Calu3 (cell line): Measurements from ENCODE around the gene PCGF1. TPM values are rescaled to one million over a fixed set of nuclear protein-coding genes. Genes with fewer than 3 reads are reported as not detected.
"Not testable (repeated sequence)": the region's sequence is repeated elsewhere in the genome, so short reads cannot be mapped to it uniquely, and the experiment has no call there.

Source experiments
- BruUV-seq: library from RNA; stranded (reverse); fragments of 400-500 nt; replicated peaks from 2 replicates; lab custom pipeline; 2021; lab: Mats Ljungman, UMichigan
- CTCF ChIA-PET: fragments of 300-600 bp; sonication (Branson Sonifier 250); formaldehyde crosslinking; loops from one replicate; lab custom pipeline; 2022; ENCODE audit warnings: antibody characterized with exemption; lab: Charles Lee
- DNase-seq: peaks from one replicate; pipeline ENCODE4 v3.0.0; 2022
- H3K27ac Mint-ChIP-seq: one replicate; pipeline ENCODE4 v1.8.0; 2022; ENCODE audit warnings: mixed read lengths; ENCODE audit not compliant: unreplicated experiment
- H3K27me3 Mint-ChIP-seq: one replicate; pipeline ENCODE4 v1.8.0; 2022; ENCODE audit warnings: mixed read lengths; ENCODE audit not compliant: unreplicated experiment
- H3K36me3 Mint-ChIP-seq: one replicate; pipeline ENCODE4 v1.8.0; 2022; ENCODE audit warnings: mild to moderate bottlenecking, moderate library complexity, mixed read lengths; ENCODE audit not compliant: insufficient read depth, unreplicated experiment
- H3K4me1 Mint-ChIP-seq: one replicate; pipeline ENCODE4 v1.8.0; 2022; ENCODE audit warnings: mild to moderate bottlenecking, low read depth, mixed read lengths; ENCODE audit not compliant: unreplicated experiment
- H3K4me3 Mint-ChIP-seq: one replicate; pipeline ENCODE4 v1.8.0; 2022; ENCODE audit warnings: mild to moderate bottlenecking, low read depth, moderate library complexity, mixed read lengths; ENCODE audit not compliant: unreplicated experiment
- H3K9me3 Mint-ChIP-seq: one replicate; pipeline ENCODE4 v1.8.0; 2022; ENCODE audit warnings: low read depth, mixed read lengths; ENCODE audit not compliant: unreplicated experiment
- intact Hi-C: fragments of 100-400 bp; cut with micrococcal nuclease; formaldehyde crosslinking; loops from one replicate; pipeline ENCODE4 v1.10.0; 2022; ENCODE audit not compliant: unreplicated experiment
- total RNA-seq: library from RNA; stranded (reverse); gene quantifications from 2 replicates; pipeline ENCODE4 v1.2.3, GENCODE V29; 2022
- TF ChIP-seq, protein P1 (sequence below): fragments of 200-600 bp; IDR thresholded peaks from one replicate; pipeline ENCODE4 v1.8.0; 2022; ENCODE audit warnings: antibody characterized with exemption; ENCODE audit not compliant: unreplicated experiment

PCGF1 gene
- total RNA-seq, 1 experiment from 2014 or later = 25.9 TPM

DNA sequence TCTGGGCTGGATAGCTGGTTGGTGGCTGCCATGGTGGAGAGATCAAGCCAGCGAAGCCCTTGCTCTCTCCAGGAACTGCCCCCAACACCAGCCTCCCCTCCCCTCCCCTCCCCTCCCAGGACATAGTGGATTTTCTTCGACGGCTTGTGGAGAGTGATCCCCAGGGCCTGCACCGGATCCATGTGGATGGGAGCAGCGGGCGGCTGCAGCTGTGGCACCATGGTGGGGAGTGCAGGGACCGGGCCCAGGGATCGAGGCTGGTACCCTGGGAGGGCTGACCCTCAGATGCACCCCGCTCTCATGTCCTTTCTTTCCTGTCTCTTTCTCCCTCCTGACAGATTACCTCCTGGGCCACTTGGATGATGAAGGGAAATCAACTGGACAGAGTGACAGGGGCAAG, 17.6 kb downstream of the PCGF1 start:
- H3K9me3 Mint-ChIP-seq = no peaks in the 10 kb centered on the region
- no peak for DNase-seq
- BruUV-seq = no TSS peak
- peaks cover 26% of the 10 kb centered on the region for H3K4me1 Mint-ChIP-seq
- H3K4me3 Mint-ChIP-seq = no peak overlapping the region
- H3K36me3 Mint-ChIP-seq = peaks cover 27% of the 10 kb centered on the region
- TF ChIP-seq, protein P1, sequence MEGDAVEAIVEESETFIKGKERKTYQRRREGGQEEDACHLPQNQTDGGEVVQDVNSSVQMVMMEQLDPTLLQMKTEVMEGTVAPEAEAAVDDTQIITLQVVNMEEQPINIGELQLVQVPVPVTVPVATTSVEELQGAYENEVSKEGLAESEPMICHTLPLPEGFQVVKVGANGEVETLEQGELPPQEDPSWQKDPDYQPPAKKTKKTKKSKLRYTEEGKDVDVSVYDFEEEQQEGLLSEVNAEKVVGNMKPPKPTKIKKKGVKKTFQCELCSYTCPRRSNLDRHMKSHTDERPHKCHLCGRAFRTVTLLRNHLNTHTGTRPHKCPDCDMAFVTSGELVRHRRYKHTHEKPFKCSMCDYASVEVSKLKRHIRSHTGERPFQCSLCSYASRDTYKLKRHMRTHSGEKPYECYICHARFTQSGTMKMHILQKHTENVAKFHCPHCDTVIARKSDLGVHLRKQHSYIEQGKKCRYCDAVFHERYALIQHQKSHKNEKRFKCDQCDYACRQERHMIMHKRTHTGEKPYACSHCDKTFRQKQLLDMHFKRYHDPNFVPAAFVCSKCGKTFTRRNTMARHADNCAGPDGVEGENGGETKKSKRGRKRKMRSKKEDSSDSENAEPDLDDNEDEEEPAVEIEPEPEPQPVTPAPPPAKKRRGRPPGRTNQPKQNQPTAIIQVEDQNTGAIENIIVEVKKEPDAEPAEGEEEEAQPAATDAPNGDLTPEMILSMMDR = no peak
- CTCF ChIA-PET = no interaction called here
- no peak overlapping the region for H3K27ac Mint-ChIP-seq
- intact Hi-C loops = no loop called here
- H3K27me3 Mint-ChIP-seq = no peaks in the 10 kb centered on the region

DNA sequence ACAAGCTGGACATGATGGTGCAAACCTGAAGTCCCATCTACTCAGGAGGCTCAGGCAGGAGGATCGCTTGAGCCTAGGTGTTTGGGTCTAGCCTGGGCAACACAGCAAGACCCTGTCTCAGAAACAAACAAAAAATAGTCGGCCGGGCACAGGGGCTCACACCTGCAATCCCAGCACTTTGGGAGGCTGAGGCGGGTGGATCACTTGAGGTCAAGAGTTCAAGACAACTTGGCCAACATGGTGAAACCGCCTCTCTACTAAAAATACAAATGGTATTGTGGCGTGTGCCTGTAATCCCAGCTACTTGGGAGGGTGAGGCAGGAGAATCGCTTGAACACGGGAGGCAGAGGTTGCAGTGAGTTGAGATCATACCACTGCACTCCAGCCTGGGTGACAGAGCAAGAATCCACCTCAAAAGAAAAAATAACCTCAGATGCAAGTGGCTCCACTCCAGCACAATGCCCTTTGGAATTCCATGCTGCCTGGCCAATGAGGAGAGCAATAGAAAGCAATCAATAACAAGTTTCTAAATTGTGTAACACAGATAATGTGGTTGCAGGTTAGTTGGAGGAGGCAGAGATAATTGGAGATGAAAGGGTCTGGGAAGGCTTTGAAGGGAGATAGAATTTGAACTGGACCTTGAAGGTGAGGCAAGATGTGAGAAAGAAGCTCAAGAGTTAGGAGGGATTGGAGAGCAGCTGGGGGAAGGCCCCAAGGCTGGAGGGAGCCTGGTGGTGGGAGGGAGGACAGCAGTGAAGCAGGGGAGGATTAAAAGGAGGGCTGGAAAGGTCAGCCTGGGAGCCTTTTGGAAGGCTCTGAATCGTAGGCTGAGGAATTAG, 18.6 kb downstream of the PCGF1 start:
- no peak overlapping the region for H3K4me3 Mint-ChIP-seq
- BruUV-seq = no TSS peak
- CTCF ChIA-PET = interaction anchor here (0.8 kb wide), 1 partner anchor 18 kb away, joined by 3 read pairs; the partner anchor contains the start of gene PCGF1
- H3K27me3 Mint-ChIP-seq = no peaks in the 10 kb centered on the region
- no peak for DNase-seq
- peaks cover 29% of the 10 kb centered on the region for H3K4me1 Mint-ChIP-seq
- H3K27ac Mint-ChIP-seq = peak overlapping the region; percentile 15
- H3K36me3 Mint-ChIP-seq = peaks cover 27% of the 10 kb centered on the region
- H3K9me3 Mint-ChIP-seq = no peaks in the 10 kb centered on the region
- TF ChIP-seq, protein P1 = no peak
- intact Hi-C loops = no loop called here

DNA sequence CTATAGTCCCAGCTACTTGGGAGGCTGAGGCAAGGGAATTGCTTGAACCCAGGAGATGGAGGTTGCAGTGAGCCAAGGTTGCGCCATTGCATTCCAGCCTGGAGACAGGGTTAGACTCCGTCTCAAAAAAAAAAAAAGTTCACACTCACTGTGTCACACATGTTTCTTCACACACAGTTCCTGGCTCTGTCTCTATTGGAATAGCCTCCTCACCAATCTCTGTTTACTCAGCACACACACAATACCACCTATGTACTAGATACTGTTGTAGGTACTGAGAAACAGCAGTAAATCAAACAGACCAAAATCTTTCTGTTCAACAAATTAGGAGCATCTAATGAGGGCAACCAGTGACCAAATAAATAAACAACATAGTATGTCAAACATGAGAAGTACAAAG, 21.4 kb downstream of the PCGF1 start:
- Mint-ChIP-seq H3K27ac (no peak overlapping the region), H3K36me3 (peaks cover 37% of the 10 kb centered on the region), H3K4me1 (peaks cover 37% of the 10 kb centered on the region), H3K27me3 (no peaks in the 10 kb centered on the region), H3K9me3 (no peaks in the 10 kb centered on the region), H3K4me3 (no peak overlapping the region)
- DNase-seq = no peak
- TF ChIP-seq, protein P1 = no peak
- intact Hi-C loops = no loop called here
- CTCF ChIA-PET = no interaction called here
- no TSS peak for BruUV-seq

DNA sequence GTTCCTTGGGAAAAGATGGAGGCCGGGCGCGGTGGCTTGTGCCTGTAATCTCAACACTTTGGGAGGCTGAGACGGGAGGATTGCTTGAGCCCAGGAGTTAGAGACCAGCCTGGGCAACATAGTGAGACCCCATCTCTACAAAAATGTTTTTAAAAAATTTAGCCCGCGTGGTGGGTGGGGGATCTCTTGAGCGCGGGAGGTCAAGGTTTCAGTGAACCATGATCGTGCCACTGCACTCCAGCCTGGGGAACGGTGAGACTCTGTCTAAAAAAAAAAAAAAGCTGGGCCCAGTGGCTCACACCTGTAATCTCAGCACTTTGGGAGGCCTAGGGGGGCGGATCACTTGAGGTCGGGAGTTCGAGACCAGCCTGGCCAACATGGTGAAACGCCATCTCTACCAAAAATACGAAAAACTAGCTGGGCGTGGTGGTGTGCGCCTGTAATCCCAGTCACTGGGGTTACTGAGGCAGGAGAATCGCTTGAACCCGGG, 23.8 kb downstream of the PCGF1 start:
- H3K36me3 Mint-ChIP-seq = peaks cover 60% of the 10 kb centered on the region
- H3K27me3 Mint-ChIP-seq, BruUV-seq, H3K9me3 Mint-ChIP-seq, DNase-seq: not testable (repeated sequence)
- H3K27ac Mint-ChIP-seq = peak overlapping the region; percentile 68
- CTCF ChIA-PET = interaction anchor here (0.7 to 1.9 kb wide), 7 partner anchors 23 to 106 kb away, joined by 3 to 11 read pairs (median 4); partner anchors contain the start of genes PCGF1 and WBP1
- intact Hi-C loops = loop anchor here (1.0 kb wide), 3 partner anchors 42 to 104 kb away; partner anchors contain the start of gene RTKN
- peak overlapping the region; percentile 85 for H3K4me3 Mint-ChIP-seq
- peaks cover 30% of the 10 kb centered on the region for H3K4me1 Mint-ChIP-seq
